HepG2 (cell line): Measurements from ENCODE around the gene SPRYD4. TPM values are rescaled to one million over a fixed set of nuclear protein-coding genes. Genes with fewer than 3 reads are reported as not detected.
A peak's percentile ranks its signal among the peaks of the same experiment; 100 is the strongest.

Experiments used
- ESRRA ChIP-seq: sonication (generic); formaldehyde crosslinking; IDR thresholded peaks from 2 replicates; pipeline ENCODE4 v1.5.1; 2020; ENCODE audit warnings: mild to moderate bottlenecking, low read depth, missing genetic modification reagents
- GATAD1 ChIP-seq: IDR thresholded peaks from 2 replicates; pipeline ENCODE4 v1.6.1; 2016; ENCODE audit warnings: missing genetic modification reagents, missing compliant biosample characterization
- HOXA7 ChIP-seq: sonication (generic); formaldehyde crosslinking; IDR thresholded peaks from 2 replicates; pipeline ENCODE4 v1.8.1; 2022; ENCODE audit warnings: mild to moderate bottlenecking, missing genetic modification reagents, moderate library complexity
- MED13 ChIP-seq: sonication (generic); formaldehyde crosslinking; IDR thresholded peaks from 2 replicates; pipeline ENCODE4 v1.5.0; 2020; ENCODE audit warnings: missing genetic modification reagents
- PHB2 ChIP-seq: fragments of 450-650 bp; IDR thresholded peaks from 2 replicates; pipeline ENCODE4 v1.6.1; 2018; ENCODE audit not compliant: partially characterized antibody
- SOX13 ChIP-seq, 3 experiments: fragments of 450-650 bp in 1 of 3; sonication (generic) in 1 of 3; formaldehyde crosslinking in 1 of 3; IDR thresholded peaks in 2 of 3; conservative IDR thresholded peaks in 1 of 3; 2 replicates each; pipeline versions ENCODE4 v1.5.0 to v1.6.1; 2016 to 2020; ENCODE audit warnings: antibody characterized with exemption in 1 of 3, mild to moderate bottlenecking in 1 of 3, missing compliant biosample characterization in 1 of 3, missing genetic modification reagents in 1 of 3, moderate library complexity in 1 of 3
- XBP1 ChIP-seq: sonication (generic); formaldehyde crosslinking; IDR thresholded peaks from 2 replicates; pipeline ENCODE4 v1.5.0; 2020; ENCODE audit warnings: missing genetic modification reagents
- ZNF207 ChIP-seq: fragments of 450-650 bp; IDR thresholded peaks from 2 replicates; pipeline ENCODE4 v1.6.1; 2016; ENCODE audit warnings: antibody characterized with exemption, borderline replicate concordance
- ZNF407 ChIP-seq: sonication (generic); formaldehyde crosslinking; IDR thresholded peaks from one replicate; pipeline ENCODE4 v1.5.1; 2020; ENCODE audit warnings: mild to moderate bottlenecking, missing genetic modification reagents; ENCODE audit errors: not compliant biosample characterization
- ZNF501 ChIP-seq: sonication (generic); formaldehyde crosslinking; IDR thresholded peaks from 2 replicates; pipeline ENCODE4 v1.5.1; 2020; ENCODE audit warnings: mild to moderate bottlenecking, moderate library complexity, missing genetic modification reagents
- polyA plus RNA-seq, 8 experiments: library from polyadenylated mRNA; depleted of rRNA in 3 of 8; stranded (reverse) in 7 of 8; unstranded in 1 of 8; fragments of >200 nt; fragmentation: Illumina TruSeq in 4 of 8; extraction: Trizol in 4 of 8; gene quantifications; 2 replicates each; pipeline versions ENCODE4 v1.2.1 to v1.2.3, GENCODE V29; 2011 to 2016; ENCODE audit warnings: low read depth in 4 of 8, missing spikeins in 1 of 8, mixed read lengths in 1 of 8; ENCODE audit not compliant: insufficient read depth in 1 of 8
- total RNA-seq, 5 experiments: library from RNA; depleted of rRNA; stranded (reverse); fragments of >200 nt; fragmentation: Illumina TruSeq; extraction: Trizol; gene quantifications; 2 replicates each; pipeline ENCODE4 v1.2.3, GENCODE V29; 2016; ENCODE audit warnings: low read depth in 1 of 5
- TF ChIP-seq, protein P1 (sequence below): sonication (generic); formaldehyde crosslinking; conservative IDR thresholded peaks from 2 replicates; pipeline ENCODE4 v1.4.0; 2020; ENCODE audit warnings: missing genetic modification reagents
- TF ChIP-seq, protein P2 (sequence below): IDR thresholded peaks from 2 replicates; pipeline ENCODE4 v1.6.1; 2016; ENCODE audit warnings: mild to moderate bottlenecking, missing biosample characterization, missing genetic modification reagents
- TF ChIP-seq, protein P3 (sequence below): sonication (generic); formaldehyde crosslinking; IDR thresholded peaks from 2 replicates; pipeline ENCODE4 v1.5.1; 2020; ENCODE audit warnings: missing genetic modification reagents, mild to moderate bottlenecking, borderline replicate concordance

SPRYD4 gene
- total and polyA plus RNA-seq, 2 of the 13 experiments (the other 11 are each of a cell fraction or from before 2014, with no cell fraction given), result 3.9 to 4.5 TPM

DNA sequence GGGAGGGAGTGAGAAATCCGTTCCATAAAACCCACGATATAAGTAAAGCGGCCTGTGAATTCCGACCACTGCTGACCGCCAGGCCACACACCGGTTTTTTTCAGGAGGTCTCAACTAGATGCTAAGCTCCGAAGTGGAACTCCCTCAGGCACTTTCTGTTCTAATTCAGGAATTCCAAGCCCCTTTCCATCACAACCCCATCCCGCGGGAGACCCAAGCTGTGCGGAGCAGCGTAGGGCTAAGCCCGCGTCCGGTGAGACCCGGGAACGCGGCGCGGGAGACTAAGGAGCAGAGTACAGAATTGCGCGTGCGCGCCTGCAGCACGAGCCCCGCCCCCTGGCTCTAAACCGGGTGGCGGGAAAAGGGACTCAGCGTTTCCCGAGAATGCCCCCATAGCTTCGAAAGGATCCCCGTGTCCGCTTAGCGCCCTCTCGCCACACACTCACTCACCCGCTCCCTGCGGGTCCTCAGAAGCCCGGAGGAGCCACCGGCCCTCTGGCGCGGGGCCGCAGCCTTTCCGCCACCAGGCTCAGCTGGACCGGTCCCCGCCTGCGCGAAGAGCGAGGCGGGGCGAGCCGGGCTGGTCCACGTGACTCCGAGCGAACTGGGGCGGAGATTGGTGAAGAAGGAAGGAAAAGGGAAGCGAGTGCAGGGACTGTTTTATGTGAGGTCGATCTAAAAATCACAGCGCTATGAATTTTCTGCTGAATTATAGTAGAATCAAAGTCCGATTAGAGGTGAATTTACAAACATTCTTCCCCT is 19.3 kb upstream of the SPRYD4 start, which contains the start of gene TIMELESS (continued):
- TF ChIP-seq ZNF501 (CRISPR knock-in tag) (peak; percentile 85), ESRRA (CRISPR knock-in tag) (peak; percentile 73; the same call in 1 of the 2 replicates), XBP1 (CRISPR knock-in tag) (0 out of 2 replicates have a peak, but pooled peaks have one; percentile 54), ZNF207 (no peak), HOXA7 (no peak), GATAD1 (peak; percentile 79), MED13 (CRISPR knock-in tag) (0 out of 2 replicates have a peak, but pooled peaks have one; percentile 81), ZNF407 (CRISPR knock-in tag) (peak; percentile 78), SOX13 (IDR thresholded peaks at IDR 0.05) (0 out of 2 replicates have a peak, but pooled peaks have one; percentile 13), SOX13 (CRISPR knock-in tag; conservative IDR thresholded peaks at IDR 0.05 in 1 of 2, IDR thresholded peaks at IDR 0.05 in 1 of 2) (0 out of 4 replicates have a peak, but pooled peaks of 1 of the 2 experiments have one; percentile 17), PHB2 (no peak)
- TF ChIP-seq, protein P1, sequence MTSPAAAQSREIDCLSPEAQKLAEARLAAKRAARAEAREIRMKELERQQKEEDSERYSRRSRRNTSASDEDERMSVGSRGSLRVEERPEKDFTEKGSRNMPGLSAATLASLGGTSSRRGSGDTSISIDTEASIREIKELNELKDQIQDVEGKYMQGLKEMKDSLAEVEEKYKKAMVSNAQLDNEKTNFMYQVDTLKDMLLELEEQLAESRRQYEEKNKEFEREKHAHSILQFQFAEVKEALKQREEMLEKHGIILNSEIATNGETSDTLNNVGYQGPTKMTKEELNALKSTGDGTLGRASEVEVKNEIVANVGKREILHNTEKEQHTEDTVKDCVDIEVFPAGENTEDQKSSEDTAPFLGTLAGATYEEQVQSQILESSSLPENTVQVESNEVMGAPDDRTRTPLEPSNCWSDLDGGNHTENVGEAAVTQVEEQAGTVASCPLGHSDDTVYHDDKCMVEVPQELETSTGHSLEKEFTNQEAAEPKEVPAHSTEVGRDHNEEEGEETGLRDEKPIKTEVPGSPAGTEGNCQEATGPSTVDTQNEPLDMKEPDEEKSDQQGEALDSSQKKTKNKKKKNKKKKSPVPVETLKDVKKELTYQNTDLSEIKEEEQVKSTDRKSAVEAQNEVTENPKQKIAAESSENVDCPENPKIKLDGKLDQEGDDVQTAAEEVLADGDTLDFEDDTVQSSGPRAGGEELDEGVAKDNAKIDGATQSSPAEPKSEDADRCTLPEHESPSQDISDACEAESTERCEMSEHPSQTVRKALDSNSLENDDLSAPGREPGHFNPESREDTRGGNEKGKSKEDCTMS, result no peak
- TF ChIP-seq, protein P2, sequence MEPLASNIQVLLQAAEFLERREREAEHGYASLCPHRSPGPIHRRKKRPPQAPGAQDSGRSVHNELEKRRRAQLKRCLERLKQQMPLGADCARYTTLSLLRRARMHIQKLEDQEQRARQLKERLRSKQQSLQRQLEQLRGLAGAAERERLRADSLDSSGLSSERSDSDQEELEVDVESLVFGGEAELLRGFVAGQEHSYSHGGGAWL (CRISPR knock-in tag), result peak; percentile 86
- TF ChIP-seq, protein P3, sequence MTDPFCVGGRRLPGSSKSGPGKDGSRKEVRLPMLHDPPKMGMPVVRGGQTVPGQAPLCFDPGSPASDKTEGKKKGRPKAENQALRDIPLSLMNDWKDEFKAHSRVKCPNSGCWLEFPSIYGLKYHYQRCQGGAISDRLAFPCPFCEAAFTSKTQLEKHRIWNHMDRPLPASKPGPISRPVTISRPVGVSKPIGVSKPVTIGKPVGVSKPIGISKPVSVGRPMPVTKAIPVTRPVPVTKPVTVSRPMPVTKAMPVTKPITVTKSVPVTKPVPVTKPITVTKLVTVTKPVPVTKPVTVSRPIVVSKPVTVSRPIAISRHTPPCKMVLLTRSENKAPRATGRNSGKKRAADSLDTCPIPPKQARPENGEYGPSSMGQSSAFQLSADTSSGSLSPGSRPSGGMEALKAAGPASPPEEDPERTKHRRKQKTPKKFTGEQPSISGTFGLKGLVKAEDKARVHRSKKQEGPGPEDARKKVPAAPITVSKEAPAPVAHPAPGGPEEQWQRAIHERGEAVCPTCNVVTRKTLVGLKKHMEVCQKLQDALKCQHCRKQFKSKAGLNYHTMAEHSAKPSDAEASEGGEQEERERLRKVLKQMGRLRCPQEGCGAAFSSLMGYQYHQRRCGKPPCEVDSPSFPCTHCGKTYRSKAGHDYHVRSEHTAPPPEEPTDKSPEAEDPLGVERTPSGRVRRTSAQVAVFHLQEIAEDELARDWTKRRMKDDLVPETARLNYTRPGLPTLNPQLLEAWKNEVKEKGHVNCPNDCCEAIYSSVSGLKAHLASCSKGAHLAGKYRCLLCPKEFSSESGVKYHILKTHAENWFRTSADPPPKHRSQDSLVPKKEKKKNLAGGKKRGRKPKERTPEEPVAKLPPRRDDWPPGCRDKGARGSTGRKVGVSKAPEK, result no peak
